Activated CD4-positive, CD25-positive, alpha-beta regulatory T cell treated with anti-CD3 and anti-CD28 coated beads, Interleukin-2, amount 50 U/mL, for 24 hours (primary cell): Measurements from ENCODE around the gene PWWP2B.
"Not testable (repeated sequence)": the region's sequence is repeated elsewhere in the genome, so short reads cannot be mapped to it uniquely, and the experiment has no call there.

Experiments used
- ATAC-seq, 2 donors: fragments of 150-1000 bp; cut with Tn5 transposase; one replicate each; pipeline ENCODE4 v1.10.0; 2021; ENCODE audit warnings: mild to moderate bottlenecking in 1 of 2, moderate library complexity in 1 of 2

PWWP2B gene

DNA sequence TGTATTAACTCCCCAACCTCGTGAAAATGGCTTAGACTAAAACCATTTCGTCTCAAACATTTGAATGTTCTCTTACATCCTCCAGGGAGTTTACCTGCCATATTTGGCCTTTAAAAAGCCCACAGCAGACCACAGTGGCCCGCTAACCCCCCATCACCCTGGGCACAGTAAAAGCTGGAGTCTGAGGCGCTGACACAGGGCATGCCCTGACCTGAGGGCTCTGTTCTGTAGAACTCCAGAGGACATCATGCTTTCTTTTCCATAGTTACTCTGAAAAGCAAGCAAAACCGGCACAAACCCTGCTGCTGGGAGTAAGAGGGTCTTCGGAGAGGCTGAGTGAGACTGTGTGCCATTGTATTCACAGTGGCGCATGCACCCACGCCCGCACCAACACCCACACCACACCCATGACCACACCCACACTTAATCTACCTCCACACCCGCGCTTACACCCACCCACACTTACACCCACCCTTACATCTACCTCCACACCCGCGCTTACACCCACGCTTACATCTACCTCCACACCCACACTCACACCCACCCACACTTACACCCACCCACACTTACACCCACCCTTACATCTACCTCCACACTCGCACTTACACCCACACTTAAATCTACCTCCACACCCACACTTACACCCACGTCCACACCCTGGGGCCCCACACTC is 32.9 kb upstream of the PWWP2B start:
- peak in 1 of 2 donors; percentile 74 for ATAC-seq

DNA sequence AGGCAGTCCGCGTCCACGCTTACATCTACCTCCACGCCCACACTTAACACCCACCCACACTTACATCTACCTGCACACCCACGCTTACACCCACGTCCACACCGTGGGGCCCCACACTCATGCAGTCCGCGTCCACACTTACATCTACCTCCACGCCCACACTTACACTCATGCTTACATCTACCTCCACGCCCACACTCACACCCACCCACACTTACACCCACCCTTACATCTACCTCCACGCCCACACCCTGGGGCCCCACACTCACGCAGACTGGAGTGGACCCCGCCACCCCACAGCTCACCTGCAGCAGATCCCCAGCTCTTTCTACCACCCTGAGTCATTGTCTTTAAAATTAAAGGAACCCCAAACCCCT is 32.4 kb upstream of the PWWP2B start:
- peak in 1 of 2 donors; percentile 30 for ATAC-seq

- no peak for ATAC-seq
Measured at GRCh38 chr10:132365102-132365501, 31.9 kb upstream of the PWWP2B start.

GRCh38 chr10:132366006-132366405 is 31.0 kb upstream of the PWWP2B start:
- no peak for ATAC-seq

DNA sequence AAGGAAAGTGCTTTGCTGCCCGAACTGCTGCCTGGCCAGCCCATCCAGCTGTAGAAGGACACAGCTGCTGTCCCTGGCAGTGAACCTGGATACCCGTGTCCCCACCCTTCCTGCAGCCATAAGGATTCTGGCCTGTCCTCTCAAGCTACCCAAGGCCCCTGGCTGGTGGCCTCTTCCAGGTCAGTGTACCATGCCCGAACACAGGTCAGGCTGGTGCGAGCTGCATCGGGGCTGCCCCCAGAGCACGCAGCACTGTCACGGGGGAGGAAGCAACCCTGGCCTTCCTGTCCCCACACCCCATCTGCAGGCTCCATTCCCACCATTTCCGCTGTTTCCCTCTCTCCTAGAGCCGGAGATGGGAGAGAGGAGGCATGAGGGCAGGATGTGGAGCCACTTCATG is 30.5 kb upstream of the PWWP2B start:
- ATAC-seq = no peak

GRCh38 chr10:132368391-132368790 is 28.6 kb upstream of the PWWP2B start:
- ATAC-seq = no peak

DNA sequence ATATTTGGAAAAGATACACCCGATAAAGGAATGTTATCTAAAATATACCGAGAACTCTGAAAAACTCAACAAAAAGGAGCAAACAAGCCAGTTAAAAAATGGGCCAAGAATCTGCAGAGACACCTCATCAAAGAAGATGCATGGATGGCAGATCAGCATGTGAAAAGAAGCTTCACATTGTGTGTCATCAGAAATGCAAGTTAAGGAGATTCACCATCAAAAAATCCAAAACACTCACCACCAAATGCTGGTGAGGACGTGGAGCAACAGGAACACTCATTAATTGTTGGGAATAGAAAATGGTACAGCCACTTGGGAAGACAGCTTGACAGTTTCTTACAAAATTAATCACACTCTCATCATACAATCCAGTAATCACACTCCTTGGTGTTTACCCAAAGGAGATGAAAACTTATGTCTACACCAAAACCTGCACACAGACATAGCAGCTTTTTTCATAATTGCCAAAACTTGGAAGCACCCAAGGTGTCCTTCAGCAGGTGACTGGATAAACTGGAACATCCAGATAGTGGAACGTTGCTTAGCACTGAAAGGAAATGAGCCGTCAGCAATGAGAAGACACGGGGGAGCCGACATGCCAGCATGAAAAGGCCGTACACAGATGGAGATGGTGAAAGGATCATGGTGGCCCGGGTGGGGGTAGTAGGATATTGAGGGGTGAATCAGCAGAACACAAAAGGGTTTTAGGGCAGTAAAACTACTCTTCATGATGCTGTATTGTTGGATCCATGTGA is 27.9 kb upstream of the PWWP2B start:
- no peak for ATAC-seq

DNA sequence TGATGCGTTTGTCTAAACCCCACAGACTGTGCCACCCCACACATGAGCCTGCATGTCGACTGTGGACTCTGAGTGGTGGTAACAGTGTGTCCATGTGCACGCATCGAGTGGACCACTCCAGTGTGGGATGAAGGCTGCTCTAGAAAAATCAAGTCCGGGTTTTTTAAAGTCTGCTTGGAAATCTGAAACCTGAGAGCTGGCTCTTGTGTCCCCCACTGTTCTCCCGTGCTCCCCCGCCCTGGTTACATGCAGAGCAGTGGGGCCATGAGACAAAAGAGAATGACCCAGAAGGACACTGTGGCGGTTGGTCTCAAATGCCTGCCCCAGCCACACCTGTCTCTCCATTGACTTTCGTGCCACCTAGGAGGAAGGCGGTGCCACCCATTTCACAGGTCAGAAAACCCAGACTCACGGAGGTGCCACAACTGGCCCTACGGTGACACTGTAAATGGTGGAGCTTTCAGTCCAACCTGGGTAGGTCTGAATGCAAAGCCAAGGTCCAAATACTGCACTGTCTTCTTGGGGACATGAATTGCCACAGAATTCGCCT is 27.3 kb upstream of the PWWP2B start:
- no peak for ATAC-seq

GRCh38 chr10:132370426-132371340 is 26.3 kb upstream of the PWWP2B start:
- no peak for ATAC-seq

- ATAC-seq = no peak
Measured at GRCh38 chr10:132371641-132372081, 25.3 kb upstream of the PWWP2B start.

- ATAC-seq = no peak
Measured at GRCh38 chr10:132372516-132373095, 24.4 kb upstream of the PWWP2B start.

- no peak for ATAC-seq
Measured at GRCh38 chr10:132373241-132373955, 23.6 kb upstream of the PWWP2B start.

- no peak for ATAC-seq
Measured at GRCh38 chr10:132374176-132374575, 22.8 kb upstream of the PWWP2B start.

DNA sequence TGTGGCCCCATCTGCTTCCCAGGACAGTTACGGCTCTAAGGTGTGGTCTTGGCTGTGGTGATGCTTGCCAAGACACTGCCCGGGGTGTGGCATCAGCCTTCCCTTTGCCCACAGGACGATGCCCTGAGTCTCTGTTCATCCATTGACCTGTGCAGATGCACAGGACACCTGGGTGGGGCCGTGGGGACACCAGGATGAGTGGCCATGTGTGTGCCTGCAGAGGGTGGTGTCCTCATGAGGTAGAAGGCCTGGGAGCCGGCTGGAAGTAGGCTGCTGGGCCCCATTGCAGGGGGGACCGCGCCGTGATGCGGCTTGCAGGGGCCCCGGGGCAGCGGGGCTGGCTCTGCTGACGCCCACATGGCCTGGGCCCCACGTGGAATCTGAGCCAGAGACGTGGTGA is 22.4 kb upstream of the PWWP2B start:
- no peak for ATAC-seq

DNA sequence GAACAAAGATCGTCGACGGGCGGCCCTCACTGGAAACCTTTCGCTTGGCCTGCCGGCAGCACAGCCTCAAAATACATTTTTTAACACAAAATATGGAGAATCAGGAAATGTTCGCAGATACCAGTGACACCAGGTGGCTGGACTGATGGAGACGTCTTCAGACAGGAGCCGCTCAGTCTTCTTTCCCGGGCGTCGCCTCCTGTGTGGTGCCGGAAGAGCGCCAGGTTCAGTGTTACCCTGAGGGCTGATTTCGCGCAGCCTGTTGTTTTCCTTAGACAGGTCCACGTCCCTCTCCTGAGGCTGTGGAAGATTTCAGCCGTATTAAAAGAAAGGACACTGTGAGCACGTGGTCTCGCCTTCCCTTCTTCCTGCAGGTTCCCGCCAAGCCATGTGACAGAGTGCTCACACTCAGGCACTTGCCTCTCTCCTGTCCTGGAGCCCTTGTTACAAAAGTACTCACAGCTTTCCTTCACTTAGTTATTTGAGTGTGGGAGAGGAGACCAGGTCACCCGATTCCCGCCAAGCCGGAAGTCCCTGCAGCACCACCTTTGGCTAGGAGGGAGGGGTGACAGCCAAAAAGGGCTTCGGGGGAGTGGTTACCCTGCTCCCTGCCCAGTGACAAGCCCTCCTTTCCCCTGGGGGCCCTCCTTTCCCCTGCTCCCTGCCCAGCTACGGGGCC is 21.7 kb upstream of the PWWP2B start:
- no peak for ATAC-seq

GRCh38 chr10:132375795-132376297 is 21.2 kb upstream of the PWWP2B start:
- no peak for ATAC-seq

GRCh38 chr10:132376394-132376851 is 20.6 kb upstream of the PWWP2B start:
- ATAC-seq = no peak

- ATAC-seq = no peak
Measured at GRCh38 chr10:132377326-132377725, 19.7 kb upstream of the PWWP2B start.

- ATAC-seq = not testable (repeated sequence)
Measured at GRCh38 chr10:132379026-132379425, 18.0 kb upstream of the PWWP2B start.

- not testable (repeated sequence) for ATAC-seq
Measured at GRCh38 chr10:132380986-132381385, 16.0 kb upstream of the PWWP2B start.

GRCh38 chr10:132381741-132382140 is 15.3 kb upstream of the PWWP2B start:
- no peak for ATAC-seq
